ENCODE data around the gene PPP2R2C.

Gene PPP2R2C

GRCh38 chr4:6446538-6447451 lies 25.6 kb downstream of the PPP2R2C start:
- no peak for DNase-seq

DNA sequence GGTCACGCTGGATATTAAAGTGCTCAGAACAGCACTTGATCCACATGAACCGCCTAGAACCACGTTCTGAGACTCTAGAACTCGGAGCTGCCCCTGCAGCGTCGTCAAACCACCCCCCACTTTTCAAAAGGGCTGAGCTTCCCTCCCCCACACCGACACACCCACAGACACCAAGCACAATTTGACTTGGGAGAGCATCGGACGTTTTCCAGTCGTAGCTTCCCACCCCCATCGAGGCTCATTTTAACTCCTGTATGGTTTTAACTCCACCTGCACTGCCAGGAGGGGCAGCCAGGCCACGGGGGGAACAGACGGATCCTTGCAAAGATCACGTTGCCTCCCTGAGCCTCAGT lies 26.3 kb downstream of the PPP2R2C start:
- DNase-seq = no peak

GRCh38 chr4:6445403-6446129 lies 26.8 kb downstream of the PPP2R2C start:
- DNase-seq = no peak

GRCh38 chr4:6444582-6444981 lies 27.8 kb downstream of the PPP2R2C start:
- no peak for DNase-seq

- DNase-seq = no peak
Measured at GRCh38 chr4:6443035-6444023, 29.1 kb downstream of the PPP2R2C start.

DNA sequence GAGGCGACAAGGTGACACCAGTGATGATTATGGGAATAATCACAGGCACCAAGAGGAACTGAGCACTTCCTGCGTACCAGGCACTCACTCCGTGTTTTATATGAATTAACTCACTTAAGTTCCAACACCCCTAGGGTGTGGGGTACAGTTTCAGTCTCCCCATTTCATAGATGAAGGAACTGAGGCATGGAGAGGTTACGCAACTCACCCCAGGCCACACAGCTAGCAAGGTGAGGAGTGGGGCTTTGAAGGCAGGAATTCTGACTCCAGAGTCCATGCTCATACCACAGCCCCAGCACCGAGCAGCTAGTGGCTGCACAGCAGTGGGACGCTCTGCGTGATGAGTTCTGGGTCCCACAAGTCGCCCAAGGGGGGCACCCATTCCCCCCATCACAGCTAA lies 29.9 kb downstream of the PPP2R2C start:
- DNase-seq = no peak

DNA sequence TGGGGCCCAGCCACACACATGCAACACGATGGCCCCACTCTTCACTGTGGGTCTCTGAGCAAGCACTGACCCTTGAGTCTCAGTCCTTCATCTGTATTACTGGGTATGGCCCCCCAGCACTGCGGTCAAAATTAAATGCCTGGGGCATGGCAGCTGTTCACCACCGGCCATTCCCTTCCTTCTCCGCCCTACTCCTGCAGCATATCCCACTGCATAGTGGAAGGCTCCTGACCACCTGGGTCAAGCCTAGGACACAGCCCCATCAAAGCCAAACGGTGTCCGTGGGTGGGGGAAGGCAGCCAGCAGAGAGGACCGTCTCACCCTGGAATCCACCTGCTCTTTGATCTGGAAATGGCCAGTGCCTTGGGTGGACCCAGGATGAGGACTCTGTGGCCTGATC lies 30.7 kb downstream of the PPP2R2C start:
- DNase-seq = no peak

DNA sequence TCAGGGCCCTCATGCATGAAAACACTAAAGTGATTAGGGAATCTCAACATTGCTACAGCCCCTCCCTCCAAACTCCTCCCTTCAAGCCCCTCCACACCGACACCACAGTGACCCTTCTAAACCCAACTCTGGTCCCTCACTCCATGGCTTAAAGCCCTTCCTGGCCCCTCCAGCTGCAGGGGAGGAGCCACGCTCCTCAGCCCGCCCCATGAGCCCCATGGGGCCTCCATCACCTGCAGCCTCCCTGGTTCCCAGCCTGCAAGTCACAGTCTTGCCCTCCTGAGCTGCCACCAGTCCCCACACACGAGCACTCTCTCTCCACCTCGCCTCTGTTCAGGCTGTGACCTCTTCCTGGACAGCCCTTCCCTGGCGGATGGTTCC lies 31.2 kb downstream of the PPP2R2C start:
- no peak for DNase-seq

DNA sequence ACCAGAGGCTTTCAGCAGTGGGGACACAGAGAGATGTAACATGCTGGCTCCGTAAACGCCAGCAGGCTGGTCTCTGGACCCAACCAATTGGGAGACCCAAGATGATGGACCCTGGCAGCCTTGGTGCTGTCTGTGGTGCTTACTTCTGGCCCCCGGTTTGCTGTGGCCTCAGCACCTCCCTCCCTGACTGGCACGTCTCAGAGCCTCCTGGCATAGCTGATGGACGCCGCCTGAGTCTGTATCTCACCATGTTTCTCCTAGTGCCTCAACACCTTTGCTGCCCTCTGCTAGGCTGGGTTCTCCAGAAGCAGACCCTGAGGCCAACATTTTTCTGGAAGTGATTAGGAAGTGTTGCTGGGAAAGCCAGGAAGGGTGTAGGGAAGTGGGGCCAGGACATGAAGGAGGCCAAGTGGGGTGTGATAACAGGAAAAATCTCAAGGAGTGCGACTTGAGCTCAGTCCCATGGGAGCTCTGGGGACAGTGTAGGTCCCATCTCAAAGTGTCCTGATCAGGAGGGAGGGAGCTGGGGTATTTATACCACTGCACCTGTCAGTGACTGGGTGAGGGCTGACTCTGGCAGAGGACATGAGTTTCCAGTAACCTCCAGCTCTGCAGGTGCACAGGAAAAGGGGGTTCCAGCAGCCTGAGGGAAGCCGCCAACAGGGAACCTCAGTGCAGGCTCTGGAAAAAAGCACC lies 31.8 kb downstream of the PPP2R2C start:
- DNase-seq = no peak

GRCh38 chr4:6439120-6439762 lies 33.2 kb downstream of the PPP2R2C start:
- no peak for DNase-seq

DNA sequence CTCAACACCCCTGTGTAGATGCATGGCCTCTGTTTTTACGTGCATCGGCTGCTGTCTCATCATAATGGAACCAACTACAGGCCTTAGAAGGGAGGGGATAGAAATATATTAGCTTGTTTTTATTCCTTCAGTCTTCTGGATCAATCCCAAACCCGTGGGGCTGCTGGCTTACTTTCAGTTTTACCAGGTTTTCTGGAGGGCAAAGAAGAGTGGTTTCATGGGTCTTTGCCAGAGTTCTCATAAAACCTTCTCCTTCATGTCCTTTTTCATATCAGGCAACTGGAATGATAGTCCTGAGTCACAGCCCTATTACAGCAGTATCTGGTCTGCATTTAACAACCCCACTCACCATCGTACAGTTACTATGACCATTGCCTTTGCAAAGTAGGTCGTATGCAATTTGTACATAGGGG lies 34.6 kb downstream of the PPP2R2C start:
- DNase-seq = no peak

GRCh38 chr4:6435010-6435409 lies 37.4 kb downstream of the PPP2R2C start:
- no peak for DNase-seq

- no peak for DNase-seq
Measured at GRCh38 chr4:6430927-6431326, 41.5 kb downstream of the PPP2R2C start.

DNA sequence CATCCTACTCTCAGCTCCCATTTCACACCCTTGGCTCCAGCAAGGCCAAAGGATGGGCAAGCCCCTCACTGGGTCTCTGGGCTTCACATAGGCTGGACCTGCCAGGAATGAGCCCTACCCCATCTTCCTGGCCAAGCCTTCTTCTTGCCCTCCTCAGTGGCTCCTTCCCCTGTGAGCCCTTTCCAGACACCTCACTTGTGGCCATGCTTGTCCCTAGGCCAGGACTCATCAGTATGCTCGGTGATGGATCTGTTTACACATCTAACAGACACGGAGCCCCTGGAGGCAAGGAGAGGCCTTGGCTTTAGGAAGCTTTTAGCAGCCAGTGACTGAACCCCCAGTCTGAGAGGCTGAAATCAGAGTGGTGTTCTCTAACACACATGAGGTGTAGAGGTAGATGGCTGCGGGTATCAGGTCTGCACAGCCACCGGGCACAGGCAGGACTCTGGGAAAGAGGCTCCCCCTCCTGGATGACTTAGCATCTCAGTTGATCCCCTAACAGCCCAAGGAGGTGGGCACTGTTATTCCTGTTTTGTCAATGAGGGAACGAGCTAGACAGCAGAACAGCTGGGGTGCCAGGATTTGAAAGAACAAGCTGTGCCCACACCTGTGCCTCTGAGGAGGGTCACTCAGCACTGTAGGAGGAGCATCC lies 44.8 kb downstream of the PPP2R2C start:
- DNase-seq = no peak

GRCh38 chr4:6426571-6427438 lies 45.6 kb downstream of the PPP2R2C start:
- no peak for DNase-seq

GRCh38 chr4:6425911-6426310 lies 46.5 kb downstream of the PPP2R2C start:
- DNase-seq = no peak

GRCh38 chr4:6425336-6425735 lies 47.1 kb downstream of the PPP2R2C start:
- no peak for DNase-seq

DNA sequence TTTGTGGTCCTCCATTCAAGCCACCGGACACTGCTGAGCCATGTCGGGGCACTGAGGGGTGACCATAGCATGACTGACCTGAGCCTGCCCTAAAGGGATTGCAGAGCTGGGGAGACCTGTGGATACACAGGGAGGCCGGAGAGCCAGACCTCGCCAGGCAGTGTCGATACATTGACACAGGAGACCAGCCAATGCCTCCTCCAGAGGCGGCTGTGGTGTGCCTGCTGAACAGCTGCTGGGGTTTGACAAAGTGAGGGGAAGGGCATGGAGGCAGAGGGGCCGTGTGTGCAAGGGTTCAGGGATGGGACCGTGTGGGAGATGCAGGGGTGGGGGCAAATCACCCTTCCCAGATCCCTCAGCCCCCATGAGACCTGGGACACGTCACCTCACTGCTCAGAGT lies 48.0 kb downstream of the PPP2R2C start:
- DNase-seq = no peak

GRCh38 chr4:6423575-6423974 lies 48.8 kb downstream of the PPP2R2C start:
- DNase-seq = no peak

- DNase-seq = no peak
Measured at GRCh38 chr4:6422866-6423265, 49.5 kb downstream of the PPP2R2C start.
